ENCODE measurements around the gene IER5.
A peak's percentile ranks its signal among the peaks of the same experiment; 100 is the strongest.

The IER5 gene

DNA sequence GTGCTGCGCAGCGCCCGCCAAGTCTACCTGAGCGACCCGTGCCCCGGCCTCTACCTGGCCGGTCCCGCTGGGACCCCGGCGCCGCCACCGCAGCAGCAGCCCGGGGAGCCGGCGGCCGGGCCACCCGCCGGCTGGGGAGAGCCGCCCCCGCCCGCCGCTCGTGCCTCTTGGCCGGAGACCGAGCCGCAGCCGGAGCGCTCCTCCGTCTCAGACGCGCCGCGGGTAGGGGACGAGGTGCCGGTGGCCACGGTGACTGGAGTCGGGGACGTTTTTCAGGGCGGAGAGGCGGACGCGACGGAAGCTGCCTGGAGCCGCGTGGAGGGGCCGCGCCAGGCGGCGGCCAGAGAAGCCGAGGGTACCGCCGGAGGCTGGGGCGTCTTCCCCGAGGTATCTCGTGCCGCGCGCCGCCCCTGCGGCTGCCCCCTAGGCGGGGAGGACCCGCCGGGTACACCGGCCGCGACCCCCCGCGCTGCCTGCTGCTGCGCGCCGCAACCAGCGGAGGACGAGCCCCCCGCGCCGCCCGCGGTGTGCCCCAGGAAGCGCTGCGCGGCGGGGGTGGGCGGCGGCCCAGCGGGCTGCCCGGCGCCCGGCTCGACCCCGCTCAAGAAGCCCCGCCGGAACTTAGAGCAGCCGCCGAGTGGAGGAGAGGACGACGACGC is 646 bp downstream of the IER5 start:
- H3K27ac ChIP-seq, result peak overlapping the region; percentile 88 to 93
- H3K9me3 ChIP-seq, result no peaks in the 10 kb centered on the region
- peaks cover 0 to 48% (median 16%) of the 10 kb centered on the region in 4 donors for H3K4me1 ChIP-seq
- TF ChIP-seq, protein P1, sequence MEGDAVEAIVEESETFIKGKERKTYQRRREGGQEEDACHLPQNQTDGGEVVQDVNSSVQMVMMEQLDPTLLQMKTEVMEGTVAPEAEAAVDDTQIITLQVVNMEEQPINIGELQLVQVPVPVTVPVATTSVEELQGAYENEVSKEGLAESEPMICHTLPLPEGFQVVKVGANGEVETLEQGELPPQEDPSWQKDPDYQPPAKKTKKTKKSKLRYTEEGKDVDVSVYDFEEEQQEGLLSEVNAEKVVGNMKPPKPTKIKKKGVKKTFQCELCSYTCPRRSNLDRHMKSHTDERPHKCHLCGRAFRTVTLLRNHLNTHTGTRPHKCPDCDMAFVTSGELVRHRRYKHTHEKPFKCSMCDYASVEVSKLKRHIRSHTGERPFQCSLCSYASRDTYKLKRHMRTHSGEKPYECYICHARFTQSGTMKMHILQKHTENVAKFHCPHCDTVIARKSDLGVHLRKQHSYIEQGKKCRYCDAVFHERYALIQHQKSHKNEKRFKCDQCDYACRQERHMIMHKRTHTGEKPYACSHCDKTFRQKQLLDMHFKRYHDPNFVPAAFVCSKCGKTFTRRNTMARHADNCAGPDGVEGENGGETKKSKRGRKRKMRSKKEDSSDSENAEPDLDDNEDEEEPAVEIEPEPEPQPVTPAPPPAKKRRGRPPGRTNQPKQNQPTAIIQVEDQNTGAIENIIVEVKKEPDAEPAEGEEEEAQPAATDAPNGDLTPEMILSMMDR (IDR thresholded peaks at IDR 0.05), result no peak
- peak overlapping the region; percentile 89 to 90 for H3K4me3 ChIP-seq
- no peaks in the 10 kb centered on the region for H3K36me3 ChIP-seq
- no peaks in the 10 kb centered on the region for H3K27me3 ChIP-seq
- DNase-seq, result peak in 1 of 2 donors; percentile 71
- intact Hi-C loops (cut with DNase I; ENCODE audit: low total_unique reads), result loop anchor here (5.0 kb wide), 2 partner anchors 53 to 57 kb away; partner anchors contain the start of gene MR1

DNA sequence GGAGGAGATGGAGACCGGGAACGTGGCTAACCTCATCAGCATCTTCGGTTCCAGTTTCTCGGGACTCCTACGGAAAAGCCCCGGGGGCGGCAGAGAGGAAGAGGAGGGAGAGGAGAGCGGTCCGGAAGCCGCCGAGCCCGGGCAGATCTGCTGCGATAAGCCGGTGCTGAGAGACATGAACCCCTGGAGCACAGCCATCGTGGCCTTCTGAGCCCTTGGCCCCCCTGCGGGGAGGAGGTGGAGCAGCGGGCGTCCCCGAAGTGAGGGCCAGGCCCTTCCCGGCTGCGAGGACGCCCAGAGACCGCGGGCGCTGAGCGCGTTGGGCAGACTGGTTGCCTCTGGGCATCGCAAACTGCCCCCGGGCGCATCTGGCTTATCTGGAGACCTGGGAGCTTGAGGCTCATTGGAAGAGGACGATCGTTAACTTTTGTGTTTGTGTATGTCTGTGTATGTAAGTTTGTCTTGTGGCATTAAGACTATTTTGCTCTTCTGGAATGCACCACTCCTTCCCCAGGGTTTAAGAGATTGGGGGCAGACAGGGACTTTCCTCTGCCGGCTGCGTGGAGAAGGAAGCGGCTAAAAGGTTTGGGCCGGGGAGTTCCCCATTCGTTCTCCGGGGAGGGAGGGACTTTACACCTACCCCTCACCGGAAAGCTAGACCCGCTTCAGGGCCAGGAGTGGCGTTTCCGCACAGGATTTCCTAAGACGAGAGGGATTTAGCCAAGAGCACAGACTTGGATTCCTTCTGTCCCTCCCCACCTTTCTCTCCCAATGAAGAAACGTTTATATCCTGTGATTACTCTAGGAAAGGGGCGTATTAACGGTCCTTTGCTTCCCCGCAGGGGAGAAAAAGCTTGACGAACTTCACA is 1.4 kb downstream of the IER5 start:
- no peaks in the 10 kb centered on the region for H3K9me3 ChIP-seq
- peaks cover 0 to 55% (median 23%) of the 10 kb centered on the region in 4 donors for H3K4me1 ChIP-seq
- peak overlapping the region; percentile 89 to 90 for H3K4me3 ChIP-seq
- peak; percentile 68 to 86 for DNase-seq
- intact Hi-C loops (cut with DNase I; ENCODE audit: low total_unique reads), result loop anchor here (5.0 kb wide), 2 partner anchors 52 to 58 kb away; partner anchors contain the start of gene MR1
- no peaks in the 10 kb centered on the region for H3K27me3 ChIP-seq
- no peaks in the 10 kb centered on the region for H3K36me3 ChIP-seq
- TF ChIP-seq, protein P1 (IDR thresholded peaks at IDR 0.05), result peak; percentile 10 to 16
- H3K27ac ChIP-seq, result peak overlapping the region; percentile 88 to 93

DNA sequence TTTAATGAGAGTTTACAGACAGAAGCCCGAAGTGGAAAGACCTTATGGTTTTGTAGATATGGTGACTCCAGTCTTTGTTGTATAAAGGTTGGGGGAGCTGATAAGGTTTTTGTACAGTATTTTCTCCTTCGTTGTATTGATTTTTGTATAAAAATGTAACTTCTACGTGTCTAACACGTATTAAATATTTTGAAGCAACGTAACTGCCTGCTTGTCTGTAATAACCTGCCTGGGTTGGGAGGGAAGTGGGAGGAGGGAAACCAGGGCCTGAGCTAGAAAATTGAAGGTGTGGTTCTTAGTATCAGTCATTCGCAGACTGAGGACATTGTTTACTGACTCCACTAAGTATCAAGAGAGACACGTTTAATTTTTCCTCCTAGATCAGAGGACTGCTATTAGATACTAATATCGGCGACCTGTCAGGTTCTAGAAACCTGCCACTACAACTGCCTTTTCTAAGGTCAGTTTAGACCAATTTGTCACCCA is 2.2 kb downstream of the IER5 start:
- intact Hi-C loops (cut with DNase I; ENCODE audit: low total_unique reads), result no loop called here
- Histone ChIP-seq H3K27me3 (no peaks in the 10 kb centered on the region), H3K9me3 (no peaks in the 10 kb centered on the region), H3K27ac (peak overlapping the region; percentile 88 to 93), H3K36me3 (no peaks in the 10 kb centered on the region), H3K4me3 (peak overlapping the region; percentile 89 to 90), H3K4me1 (peaks cover 0 to 63% (median 30%) of the 10 kb centered on the region in 4 donors)
- TF ChIP-seq, protein P1 (IDR thresholded peaks at IDR 0.05), result no peak
- DNase-seq, result no peak

DNA sequence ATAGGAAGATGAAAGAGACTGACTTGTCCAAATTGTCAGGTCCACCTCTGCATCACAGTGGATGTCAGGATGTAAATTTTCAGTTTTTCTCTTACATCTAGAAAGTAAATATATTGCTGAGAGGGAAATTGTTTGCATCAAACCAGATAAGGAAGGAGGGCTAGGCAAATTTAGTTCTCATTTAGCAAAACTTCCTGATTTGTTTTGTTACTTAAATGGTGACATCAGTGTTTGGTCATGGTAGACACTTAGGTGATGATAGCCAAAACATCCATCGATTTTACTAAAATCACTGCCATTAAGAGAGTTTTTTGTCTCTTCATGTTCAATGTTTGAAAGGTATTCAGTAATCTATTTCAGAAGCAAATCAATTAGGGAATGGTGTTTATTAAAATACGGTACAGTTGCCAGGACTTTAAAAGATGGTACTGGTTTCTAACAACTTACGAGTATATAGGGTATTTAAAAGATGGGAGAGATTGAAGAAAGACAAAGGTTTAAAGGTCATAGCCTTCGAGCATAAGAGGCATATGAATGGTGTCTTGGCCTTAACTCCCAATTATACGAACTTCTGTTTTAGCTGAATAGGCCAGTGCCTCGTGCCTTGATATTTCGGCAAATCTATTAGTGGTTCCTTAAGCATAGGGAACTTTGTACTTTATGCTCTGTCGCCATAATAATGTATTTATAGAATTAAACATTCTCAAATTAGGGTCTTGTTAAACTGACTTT is 3.0 kb downstream of the IER5 start:
- peak overlapping the region; percentile 89 to 90 for H3K4me3 ChIP-seq
- peaks cover 0 to 71% (median 38%) of the 10 kb centered on the region in 4 donors for H3K4me1 ChIP-seq
- no peaks in the 10 kb centered on the region for H3K36me3 ChIP-seq
- TF ChIP-seq, protein P1 (IDR thresholded peaks at IDR 0.05), result no peak
- intact Hi-C loops (cut with DNase I; ENCODE audit: low total_unique reads), result no loop called here
- DNase-seq, result no peak
- no peaks in the 10 kb centered on the region for H3K27me3 ChIP-seq
- peak overlapping the region in 1 of 2 donors; percentile 93 for H3K27ac ChIP-seq
- H3K9me3 ChIP-seq, result no peaks in the 10 kb centered on the region

DNA sequence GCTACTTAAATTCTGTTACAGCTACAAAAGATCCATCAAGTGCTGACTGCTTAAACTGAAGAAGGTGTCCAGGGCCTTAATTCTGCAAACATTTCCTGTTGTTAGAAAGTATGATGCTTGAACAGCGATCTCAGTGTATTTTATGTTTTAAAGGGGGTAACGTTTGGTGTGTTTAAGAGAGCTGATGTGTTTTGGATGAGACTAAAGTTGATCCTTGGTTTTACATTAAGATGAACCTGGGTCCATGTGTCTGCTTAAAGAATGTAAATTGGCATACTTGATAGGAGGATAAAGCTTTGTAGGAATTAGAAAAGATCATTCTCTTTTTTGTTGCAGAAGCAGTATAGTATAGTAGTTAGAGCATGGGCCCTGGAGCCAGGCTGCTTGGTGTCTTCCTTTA is 3.6 kb downstream of the IER5 start:
- no peaks in the 10 kb centered on the region for H3K36me3 ChIP-seq
- peaks cover 0 to 77% (median 43%) of the 10 kb centered on the region in 4 donors for H3K4me1 ChIP-seq
- intact Hi-C loops (cut with DNase I; ENCODE audit: low total_unique reads), result no loop called here
- no peak overlapping the region for H3K27ac ChIP-seq
- no peaks in the 10 kb centered on the region for H3K27me3 ChIP-seq
- H3K9me3 ChIP-seq, result no peaks in the 10 kb centered on the region
- DNase-seq, result no peak
- TF ChIP-seq, protein P1 (IDR thresholded peaks at IDR 0.05), result no peak
- no peak overlapping the region for H3K4me3 ChIP-seq
